ENCODE data around the gene ZBED1.

DNA sequence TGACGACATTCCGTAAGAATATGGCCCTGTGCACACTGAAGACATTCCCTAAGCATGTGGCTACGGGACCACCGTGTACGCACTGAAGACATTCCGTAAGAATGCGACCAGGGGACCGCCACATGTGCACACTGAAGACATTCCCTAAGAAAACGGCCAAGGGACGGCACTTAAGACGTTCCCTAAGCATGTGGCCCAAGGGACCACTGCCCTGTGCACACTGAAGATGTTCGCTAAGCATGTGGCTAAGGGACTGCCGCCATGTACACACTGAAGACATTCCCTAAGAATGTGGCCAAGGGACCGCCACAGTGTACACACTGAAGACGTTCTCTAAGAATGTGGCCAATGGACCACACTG is 21.4 kb downstream of the ZBED1 start:
- no peak for TF ChIP-seq POLR2A (conservative IDR thresholded peaks at IDR 0.05)
- TF ChIP-seq POLR2AphosphoS5 (IDR thresholded peaks at IDR 0.05; ENCODE audit: control insufficient read depth, insufficient read depth, low read depth, low read length) = no peak
- TF ChIP-seq EZH2 (IDR thresholded peaks at IDR 0.05; ENCODE audit: borderline replicate concordance, low read depth, low read length) = no peak
- TF ChIP-seq ZNF583 (CRISPR knock-in tag; IDR thresholded peaks at IDR 0.05) = no peak
- no peak for TF ChIP-seq RHOXF2B (CRISPR knock-in tag; conservative IDR thresholded peaks at IDR 0.05)
- TF ChIP-seq, protein P1, sequence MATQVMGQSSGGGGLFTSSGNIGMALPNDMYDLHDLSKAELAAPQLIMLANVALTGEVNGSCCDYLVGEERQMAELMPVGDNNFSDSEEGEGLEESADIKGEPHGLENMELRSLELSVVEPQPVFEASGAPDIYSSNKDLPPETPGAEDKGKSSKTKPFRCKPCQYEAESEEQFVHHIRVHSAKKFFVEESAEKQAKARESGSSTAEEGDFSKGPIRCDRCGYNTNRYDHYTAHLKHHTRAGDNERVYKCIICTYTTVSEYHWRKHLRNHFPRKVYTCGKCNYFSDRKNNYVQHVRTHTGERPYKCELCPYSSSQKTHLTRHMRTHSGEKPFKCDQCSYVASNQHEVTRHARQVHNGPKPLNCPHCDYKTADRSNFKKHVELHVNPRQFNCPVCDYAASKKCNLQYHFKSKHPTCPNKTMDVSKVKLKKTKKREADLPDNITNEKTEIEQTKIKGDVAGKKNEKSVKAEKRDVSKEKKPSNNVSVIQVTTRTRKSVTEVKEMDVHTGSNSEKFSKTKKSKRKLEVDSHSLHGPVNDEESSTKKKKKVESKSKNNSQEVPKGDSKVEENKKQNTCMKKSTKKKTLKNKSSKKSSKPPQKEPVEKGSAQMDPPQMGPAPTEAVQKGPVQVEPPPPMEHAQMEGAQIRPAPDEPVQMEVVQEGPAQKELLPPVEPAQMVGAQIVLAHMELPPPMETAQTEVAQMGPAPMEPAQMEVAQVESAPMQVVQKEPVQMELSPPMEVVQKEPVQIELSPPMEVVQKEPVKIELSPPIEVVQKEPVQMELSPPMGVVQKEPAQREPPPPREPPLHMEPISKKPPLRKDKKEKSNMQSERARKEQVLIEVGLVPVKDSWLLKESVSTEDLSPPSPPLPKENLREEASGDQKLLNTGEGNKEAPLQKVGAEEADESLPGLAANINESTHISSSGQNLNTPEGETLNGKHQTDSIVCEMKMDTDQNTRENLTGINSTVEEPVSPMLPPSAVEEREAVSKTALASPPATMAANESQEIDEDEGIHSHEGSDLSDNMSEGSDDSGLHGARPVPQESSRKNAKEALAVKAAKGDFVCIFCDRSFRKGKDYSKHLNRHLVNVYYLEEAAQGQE (IDR thresholded peaks at IDR 0.05; ENCODE audit: borderline replicate concordance) = no peak
- TF ChIP-seq, protein P1 (CRISPR knock-in tag; IDR thresholded peaks at IDR 0.05; ENCODE audit: low read depth) = no peak
- no peak for TF ChIP-seq ZNF699 (CRISPR knock-in tag; IDR thresholded peaks at IDR 0.05; ENCODE audit: insufficient replicate concordance)
- no peak for TF ChIP-seq EGR1 (conservative IDR thresholded peaks at IDR 0.05)
- TF ChIP-seq, protein P2, sequence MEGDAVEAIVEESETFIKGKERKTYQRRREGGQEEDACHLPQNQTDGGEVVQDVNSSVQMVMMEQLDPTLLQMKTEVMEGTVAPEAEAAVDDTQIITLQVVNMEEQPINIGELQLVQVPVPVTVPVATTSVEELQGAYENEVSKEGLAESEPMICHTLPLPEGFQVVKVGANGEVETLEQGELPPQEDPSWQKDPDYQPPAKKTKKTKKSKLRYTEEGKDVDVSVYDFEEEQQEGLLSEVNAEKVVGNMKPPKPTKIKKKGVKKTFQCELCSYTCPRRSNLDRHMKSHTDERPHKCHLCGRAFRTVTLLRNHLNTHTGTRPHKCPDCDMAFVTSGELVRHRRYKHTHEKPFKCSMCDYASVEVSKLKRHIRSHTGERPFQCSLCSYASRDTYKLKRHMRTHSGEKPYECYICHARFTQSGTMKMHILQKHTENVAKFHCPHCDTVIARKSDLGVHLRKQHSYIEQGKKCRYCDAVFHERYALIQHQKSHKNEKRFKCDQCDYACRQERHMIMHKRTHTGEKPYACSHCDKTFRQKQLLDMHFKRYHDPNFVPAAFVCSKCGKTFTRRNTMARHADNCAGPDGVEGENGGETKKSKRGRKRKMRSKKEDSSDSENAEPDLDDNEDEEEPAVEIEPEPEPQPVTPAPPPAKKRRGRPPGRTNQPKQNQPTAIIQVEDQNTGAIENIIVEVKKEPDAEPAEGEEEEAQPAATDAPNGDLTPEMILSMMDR (IDR thresholded peaks at IDR 0.05 in 2 of 3, conservative IDR thresholded peaks at IDR 0.05 in 1 of 3; ENCODE audit: insufficient read depth in 2 of 3, low read depth in 1 of 3, low read length in 3 of 3) = no peak
- TF ChIP-seq, protein P3, sequence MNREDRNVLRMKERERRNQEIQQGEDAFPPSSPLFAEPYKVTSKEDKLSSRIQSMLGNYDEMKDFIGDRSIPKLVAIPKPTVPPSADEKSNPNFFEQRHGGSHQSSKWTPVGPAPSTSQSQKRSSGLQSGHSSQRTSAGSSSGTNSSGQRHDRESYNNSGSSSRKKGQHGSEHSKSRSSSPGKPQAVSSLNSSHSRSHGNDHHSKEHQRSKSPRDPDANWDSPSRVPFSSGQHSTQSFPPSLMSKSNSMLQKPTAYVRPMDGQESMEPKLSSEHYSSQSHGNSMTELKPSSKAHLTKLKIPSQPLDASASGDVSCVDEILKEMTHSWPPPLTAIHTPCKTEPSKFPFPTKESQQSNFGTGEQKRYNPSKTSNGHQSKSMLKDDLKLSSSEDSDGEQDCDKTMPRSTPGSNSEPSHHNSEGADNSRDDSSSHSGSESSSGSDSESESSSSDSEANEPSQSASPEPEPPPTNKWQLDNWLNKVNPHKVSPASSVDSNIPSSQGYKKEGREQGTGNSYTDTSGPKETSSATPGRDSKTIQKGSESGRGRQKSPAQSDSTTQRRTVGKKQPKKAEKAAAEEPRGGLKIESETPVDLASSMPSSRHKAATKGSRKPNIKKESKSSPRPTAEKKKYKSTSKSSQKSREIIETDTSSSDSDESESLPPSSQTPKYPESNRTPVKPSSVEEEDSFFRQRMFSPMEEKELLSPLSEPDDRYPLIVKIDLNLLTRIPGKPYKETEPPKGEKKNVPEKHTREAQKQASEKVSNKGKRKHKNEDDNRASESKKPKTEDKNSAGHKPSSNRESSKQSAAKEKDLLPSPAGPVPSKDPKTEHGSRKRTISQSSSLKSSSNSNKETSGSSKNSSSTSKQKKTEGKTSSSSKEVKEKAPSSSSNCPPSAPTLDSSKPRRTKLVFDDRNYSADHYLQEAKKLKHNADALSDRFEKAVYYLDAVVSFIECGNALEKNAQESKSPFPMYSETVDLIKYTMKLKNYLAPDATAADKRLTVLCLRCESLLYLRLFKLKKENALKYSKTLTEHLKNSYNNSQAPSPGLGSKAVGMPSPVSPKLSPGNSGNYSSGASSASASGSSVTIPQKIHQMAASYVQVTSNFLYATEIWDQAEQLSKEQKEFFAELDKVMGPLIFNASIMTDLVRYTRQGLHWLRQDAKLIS (CRISPR knock-in tag; IDR thresholded peaks at IDR 0.05) = no peak
